Caco-2 (cell line): ENCODE data around the gene CACNA1A. TPM values are rescaled to one million over a fixed set of nuclear protein-coding genes. Genes with fewer than 3 reads are reported as not detected.

ENCODE experiments used
- BruUV-seq: library from RNA; stranded (reverse); fragments of 400-500 nt; replicated peaks from 2 replicates; lab custom pipeline; 2021; lab: Mats Ljungman, UMichigan
- CTCF ChIA-PET: fragments of 300-600 bp; sonication (Branson Sonifier 250); formaldehyde crosslinking; loops from one replicate; lab custom pipeline; 2022; ENCODE audit warnings: antibody characterized with exemption; lab: Charles Lee
- POLR2A ChIA-PET: fragments of 300-600 bp; sonication (Branson Sonifier 250); formaldehyde crosslinking; loops from one replicate; lab custom pipeline; 2022; ENCODE audit warnings: antibody characterized with exemption; lab: Charles Lee
- DNase-seq, 2 experiments: peaks; one replicate each; pipeline versions ENCODE4 v3.0.0 to v3.0.0-alpha.2; 2020 to 2022
- H3K27me3 ChIP-seq: replicated peaks from 2 replicates; pipeline ENCODE4 v1.6.0; 2011; ENCODE audit warnings: low read length; ENCODE audit not compliant: control insufficient read depth, insufficient read depth
- H3K36me3 ChIP-seq: 2 replicates; pipeline ENCODE4 v1.5.1; 2011; ENCODE audit warnings: low read length; ENCODE audit not compliant: control insufficient read depth, insufficient read depth
- H3K4me1 ChIP-seq: fragments of 250-450 bp; sonication (Bioruptor Pico); 2 replicates; pipeline ENCODE4 v1.5.1; 2020; ENCODE audit warnings: mild to moderate bottlenecking
- H3K4me3 ChIP-seq: 2 replicates; pipeline ENCODE4 v1.5.1; 2011; ENCODE audit warnings: low read depth, mild to moderate bottlenecking, control low read depth, low read length
- H3K9me3 ChIP-seq: fragments of 250-450 bp; sonication (Bioruptor Pico); 2 replicates; pipeline ENCODE4 v1.5.1; 2020; ENCODE audit warnings: mild to moderate bottlenecking, moderate library complexity
- H3K27ac Mint-ChIP-seq: one replicate; pipeline ENCODE4 v1.8.0; 2022; ENCODE audit warnings: mixed read lengths; ENCODE audit not compliant: unreplicated experiment
- H3K27me3 Mint-ChIP-seq: one replicate; pipeline ENCODE4 v1.8.0; 2022; ENCODE audit warnings: mixed read lengths; ENCODE audit not compliant: insufficient read depth, unreplicated experiment
- H3K36me3 Mint-ChIP-seq: one replicate; pipeline ENCODE4 v1.8.0; 2022; ENCODE audit warnings: mild to moderate bottlenecking, mixed read lengths; ENCODE audit not compliant: insufficient read depth, unreplicated experiment
- H3K4me1 Mint-ChIP-seq: one replicate; pipeline ENCODE4 v1.8.0; 2022; ENCODE audit warnings: low read depth, mixed read lengths; ENCODE audit not compliant: unreplicated experiment
- H3K4me3 Mint-ChIP-seq: one replicate; pipeline ENCODE4 v1.8.0; 2022; ENCODE audit warnings: mild to moderate bottlenecking, moderate library complexity, mixed read lengths; ENCODE audit not compliant: unreplicated experiment
- H3K9me3 Mint-ChIP-seq: one replicate; pipeline ENCODE4 v1.8.0; 2022; ENCODE audit warnings: mixed read lengths; ENCODE audit not compliant: unreplicated experiment
- intact Hi-C: fragments of 100-400 bp; cut with micrococcal nuclease; formaldehyde crosslinking; loops from one replicate; pipeline ENCODE4 v1.10.0; 2022; ENCODE audit not compliant: unreplicated experiment
- total RNA-seq: library from RNA; stranded (reverse); gene quantifications from 2 replicates; pipeline ENCODE4 v1.2.3, GENCODE V29; 2022
- TF ChIP-seq, protein P1 (sequence below), 2 experiments: fragments of 200-600 bp in 1 of 2; IDR thresholded peaks; 1 replicate in 1 of 2; 2 replicates in 1 of 2; pipeline versions ENCODE4 v1.5.1 to v1.8.0; 2011 to 2022; ENCODE audit warnings: antibody characterized with exemption in 1 of 2, control low read depth in 1 of 2, inconsistent platforms in 1 of 2, low read depth in 1 of 2, low read length in 1 of 2, mild to moderate bottlenecking in 1 of 2, moderate library complexity in 1 of 2; ENCODE audit not compliant: insufficient read depth in 1 of 2, severe bottlenecking in 1 of 2, unreplicated experiment in 1 of 2

Gene CACNA1A
- total RNA-seq, 1 experiment from 2014 or later = not detected

DNA sequence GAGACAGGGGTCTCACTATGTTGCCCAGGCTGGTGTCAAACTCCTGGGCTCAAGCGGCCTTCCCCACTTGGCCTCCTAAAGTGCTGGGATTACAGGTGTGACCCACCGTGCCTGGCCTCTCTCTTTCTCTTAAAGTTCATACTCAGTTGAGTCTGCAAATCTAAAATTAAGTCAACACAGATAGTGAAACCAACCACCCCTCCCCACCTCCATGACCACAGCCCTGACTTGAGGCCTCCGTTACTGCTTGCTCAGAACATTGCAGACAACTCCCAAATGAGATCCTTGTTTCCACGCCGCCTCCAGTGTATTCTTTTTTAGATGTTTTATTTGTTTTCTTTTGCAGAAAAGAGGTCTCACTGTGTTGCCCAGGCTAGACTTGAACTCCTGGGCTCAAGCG lies 94.4 kb downstream of the CACNA1A start:
- CTCF ChIA-PET = interaction anchor here (0.6 kb wide), 1 partner anchor 657 kb away, joined by 3 read pairs; no protein-coding TSS in a partner anchor
- POLR2A ChIA-PET = no interaction called here
- no TSS peak for BruUV-seq
- no peak overlapping the region for H3K27ac Mint-ChIP-seq
- H3K27me3 Mint-ChIP-seq = peaks cover 5% of the 10 kb centered on the region
- no peak for DNase-seq
- no peaks in the 10 kb centered on the region for H3K27me3 ChIP-seq
- H3K4me3 Mint-ChIP-seq = no peak overlapping the region
- TF ChIP-seq, protein P1, sequence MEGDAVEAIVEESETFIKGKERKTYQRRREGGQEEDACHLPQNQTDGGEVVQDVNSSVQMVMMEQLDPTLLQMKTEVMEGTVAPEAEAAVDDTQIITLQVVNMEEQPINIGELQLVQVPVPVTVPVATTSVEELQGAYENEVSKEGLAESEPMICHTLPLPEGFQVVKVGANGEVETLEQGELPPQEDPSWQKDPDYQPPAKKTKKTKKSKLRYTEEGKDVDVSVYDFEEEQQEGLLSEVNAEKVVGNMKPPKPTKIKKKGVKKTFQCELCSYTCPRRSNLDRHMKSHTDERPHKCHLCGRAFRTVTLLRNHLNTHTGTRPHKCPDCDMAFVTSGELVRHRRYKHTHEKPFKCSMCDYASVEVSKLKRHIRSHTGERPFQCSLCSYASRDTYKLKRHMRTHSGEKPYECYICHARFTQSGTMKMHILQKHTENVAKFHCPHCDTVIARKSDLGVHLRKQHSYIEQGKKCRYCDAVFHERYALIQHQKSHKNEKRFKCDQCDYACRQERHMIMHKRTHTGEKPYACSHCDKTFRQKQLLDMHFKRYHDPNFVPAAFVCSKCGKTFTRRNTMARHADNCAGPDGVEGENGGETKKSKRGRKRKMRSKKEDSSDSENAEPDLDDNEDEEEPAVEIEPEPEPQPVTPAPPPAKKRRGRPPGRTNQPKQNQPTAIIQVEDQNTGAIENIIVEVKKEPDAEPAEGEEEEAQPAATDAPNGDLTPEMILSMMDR (IDR thresholded peaks at IDR 0.05; ENCODE audit: insufficient read depth in 1 of 2, low read depth in 1 of 2, low read length in 1 of 2, severe bottlenecking in 1 of 2, unreplicated experiment in 1 of 2) = no peak
- no peaks in the 10 kb centered on the region for H3K36me3 Mint-ChIP-seq
- H3K4me1 ChIP-seq = no peaks in the 10 kb centered on the region
- no peaks in the 10 kb centered on the region for H3K9me3 Mint-ChIP-seq
- no peak overlapping the region for H3K4me3 ChIP-seq
- no peaks in the 10 kb centered on the region for H3K36me3 ChIP-seq
- intact Hi-C loops = no loop called here
- no peaks in the 10 kb centered on the region for H3K9me3 ChIP-seq
- no peaks in the 10 kb centered on the region for H3K4me1 Mint-ChIP-seq

- intact Hi-C loops = no loop called here
- DNase-seq = no peak
- CTCF ChIA-PET = no interaction called here
- H3K27me3 ChIP-seq = no peaks in the 10 kb centered on the region
- Mint-ChIP-seq H3K36me3 (no peaks in the 10 kb centered on the region), H3K27ac (no peak overlapping the region), H3K4me1 (no peaks in the 10 kb centered on the region), H3K4me3 (no peak overlapping the region), H3K9me3 (no peaks in the 10 kb centered on the region), H3K27me3 (peaks cover 5% of the 10 kb centered on the region)
- POLR2A ChIA-PET = no interaction called here
- TF ChIP-seq, protein P1 (IDR thresholded peaks at IDR 0.05; ENCODE audit: insufficient read depth in 1 of 2, low read depth in 1 of 2, low read length in 1 of 2, severe bottlenecking in 1 of 2, unreplicated experiment in 1 of 2) = no peak
- no peaks in the 10 kb centered on the region for H3K4me1 ChIP-seq
- no peak overlapping the region for H3K4me3 ChIP-seq
- H3K36me3 ChIP-seq = no peaks in the 10 kb centered on the region
- H3K9me3 ChIP-seq = no peaks in the 10 kb centered on the region
- no TSS peak for BruUV-seq
Measured at GRCh38 chr19:13410946-13411345, 95.3 kb downstream of the CACNA1A start.

- ChIA-PET CTCF (no interaction called here), POLR2A (no interaction called here)
- TF ChIP-seq, protein P1 (IDR thresholded peaks at IDR 0.05; ENCODE audit: insufficient read depth in 1 of 2, low read depth in 1 of 2, low read length in 1 of 2, severe bottlenecking in 1 of 2, unreplicated experiment in 1 of 2) = no peak
- H3K4me3 ChIP-seq = no peak overlapping the region
- Mint-ChIP-seq H3K4me1 (no peaks in the 10 kb centered on the region), H3K36me3 (no peaks in the 10 kb centered on the region), H3K9me3 (no peaks in the 10 kb centered on the region), H3K27me3 (no peaks in the 10 kb centered on the region), H3K27ac (no peak overlapping the region), H3K4me3 (no peak overlapping the region)
- BruUV-seq = no TSS peak
- H3K4me1 ChIP-seq = no peaks in the 10 kb centered on the region
- H3K27me3 ChIP-seq = no peaks in the 10 kb centered on the region
- DNase-seq = no peak
- H3K9me3 ChIP-seq = no peaks in the 10 kb centered on the region
- H3K36me3 ChIP-seq = no peaks in the 10 kb centered on the region
- intact Hi-C loops = no loop called here
Measured at GRCh38 chr19:13408889-13409518, 97.3 kb downstream of the CACNA1A start.
